Kidney (tissue), 14 donors: Measurements from ENCODE around the gene DNASE1L2. TPM values are rescaled to one million over a fixed set of nuclear protein-coding genes. Genes with fewer than 3 reads are reported as not detected.

ENCODE experiments used
- DNase-seq, 5 donors: peaks; one replicate each; pipeline ENCODE4 v3.0.0-alpha.2; 2013 to 2020
- FAIRE-seq: peaks from 2 replicates; lab custom pipeline; 2012; peaks lifted over from hg19 to GRCh38; lab: Jason Lieb, UNC
- H3K27ac ChIP-seq, 2 donors: one replicate each; pipeline ENCODE4 v1.7.0; 2013; ENCODE audit warnings: low read depth in 2 of 2, low read length in 2 of 2, inconsistent platforms in 1 of 2
- H3K27me3 ChIP-seq: one replicate; pipeline ENCODE4 v1.7.1; 2013; ENCODE audit warnings: low read length, inconsistent platforms; ENCODE audit not compliant: control insufficient read depth, insufficient read depth
- H3K36me3 ChIP-seq, 3 donors: one replicate each; pipeline versions ENCODE4 v1.7.0 to v1.7.1; 2013; ENCODE audit warnings: low read length in 3 of 3, control low read depth in 1 of 3, inconsistent platforms in 1 of 3; ENCODE audit not compliant: insufficient read depth in 3 of 3, control insufficient read depth in 2 of 3
- H3K4me1 ChIP-seq, 3 donors: one replicate each; pipeline versions ENCODE4 v1.7.0 to v1.7.1; 2013; ENCODE audit warnings: low read length in 3 of 3, inconsistent platforms in 1 of 3, low read depth in 1 of 3; ENCODE audit not compliant: control insufficient read depth in 2 of 3, insufficient read depth in 2 of 3
- H3K4me3 ChIP-seq, 3 donors: one replicate each; pipeline versions ENCODE4 v1.7.0 to v1.8.1; 2013; ENCODE audit warnings: low read length in 3 of 3, control low read depth in 1 of 3, inconsistent platforms in 1 of 3
- H3K9ac ChIP-seq, 3 donors: one replicate each; pipeline versions ENCODE4 v1.7.0 to v1.7.1; 2013; ENCODE audit warnings: low read length in 3 of 3, control low read depth in 1 of 3, inconsistent platforms in 1 of 3
- H3K9me3 ChIP-seq, 3 donors: one replicate each; pipeline versions ENCODE4 v1.7.0 to v1.7.1; 2013; ENCODE audit warnings: low read length in 3 of 3, control low read depth in 1 of 3, inconsistent platforms in 1 of 3; ENCODE audit not compliant: control insufficient read depth in 2 of 3, insufficient read depth in 1 of 3
- intact Hi-C: fragments of 100-400 bp; cut with DNase I; formaldehyde crosslinking; loops from one replicate; pipeline ENCODE4 v1.11.1; 2022
- polyA plus RNA-seq: library from polyadenylated mRNA; stranded (reverse); fragments of 350-450 nt; fragmentation: Illumina TruSeq; extraction: RNeasy Lipid Tissue Mini Kit (QIAGEN cat#74804); gene quantifications from one replicate; pipeline ENCODE4 v1.2.3, GENCODE V29; 2014; ENCODE audit warnings: low read depth, low replicate concordance; ENCODE audit not compliant: insufficient read depth
- total RNA-seq: library from RNA; stranded (reverse); fragmentation: NEBNext Ultra II Directional; extraction: Animal tissue kit (Norgen Biotek cat#: 25700); gene quantifications from one replicate; pipeline ENCODE4 v1.2.1, GENCODE V29; 2021
- TF ChIP-seq, protein P1 (sequence below): IDR thresholded peaks from 3 replicates; pipeline ENCODE4 v1.5.1; 2012; ENCODE audit warnings: mild to moderate bottlenecking, moderate library complexity, borderline replicate concordance; ENCODE audit not compliant: insufficient read depth; ENCODE audit errors: extremely low read depth
- donor health status: control.
- donor health status: control.
- donor health status: control.
- donor health status: control.
- donor health status: control.
- donor health status: DM: yes; HTN: yes; CAD: no.
- donor health status: Normal renal cell carcinoma (clear cell type).

The DNASE1L2 gene
- total and polyA plus RNA-seq, 2 donors from 2014 or later: 0.88 TPM

DNA sequence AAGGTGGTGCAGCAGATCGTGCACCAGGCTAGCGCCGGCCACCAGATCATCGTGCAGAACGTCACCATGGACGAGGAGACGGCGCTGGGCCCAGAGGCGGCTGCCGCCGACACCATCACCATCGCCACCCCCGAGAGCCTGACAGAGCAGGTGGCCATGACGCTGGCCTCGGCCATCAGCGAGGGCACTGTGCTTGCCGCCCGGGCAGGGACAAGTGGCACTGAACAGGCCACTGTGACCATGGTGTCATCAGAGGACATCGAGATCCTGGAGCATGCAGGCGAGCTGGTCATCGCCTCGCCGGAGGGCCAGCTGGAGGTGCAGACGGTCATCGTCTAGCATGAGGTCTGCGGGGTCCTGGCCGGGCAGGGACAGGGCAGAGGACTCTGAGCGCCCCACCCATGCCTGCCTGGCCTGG, 1.0 kb upstream of the DNASE1L2 start:
- intact Hi-C loops: no loop called here
- TF ChIP-seq, protein P1, sequence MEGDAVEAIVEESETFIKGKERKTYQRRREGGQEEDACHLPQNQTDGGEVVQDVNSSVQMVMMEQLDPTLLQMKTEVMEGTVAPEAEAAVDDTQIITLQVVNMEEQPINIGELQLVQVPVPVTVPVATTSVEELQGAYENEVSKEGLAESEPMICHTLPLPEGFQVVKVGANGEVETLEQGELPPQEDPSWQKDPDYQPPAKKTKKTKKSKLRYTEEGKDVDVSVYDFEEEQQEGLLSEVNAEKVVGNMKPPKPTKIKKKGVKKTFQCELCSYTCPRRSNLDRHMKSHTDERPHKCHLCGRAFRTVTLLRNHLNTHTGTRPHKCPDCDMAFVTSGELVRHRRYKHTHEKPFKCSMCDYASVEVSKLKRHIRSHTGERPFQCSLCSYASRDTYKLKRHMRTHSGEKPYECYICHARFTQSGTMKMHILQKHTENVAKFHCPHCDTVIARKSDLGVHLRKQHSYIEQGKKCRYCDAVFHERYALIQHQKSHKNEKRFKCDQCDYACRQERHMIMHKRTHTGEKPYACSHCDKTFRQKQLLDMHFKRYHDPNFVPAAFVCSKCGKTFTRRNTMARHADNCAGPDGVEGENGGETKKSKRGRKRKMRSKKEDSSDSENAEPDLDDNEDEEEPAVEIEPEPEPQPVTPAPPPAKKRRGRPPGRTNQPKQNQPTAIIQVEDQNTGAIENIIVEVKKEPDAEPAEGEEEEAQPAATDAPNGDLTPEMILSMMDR: no peak
- Histone ChIP-seq H3K9ac (no peak overlapping the region), H3K27ac (no peak overlapping the region), H3K9me3 (no peaks in the 10 kb centered on the region), H3K4me1 (peaks cover 0 to 7% (median 0%) of the 10 kb centered on the region in 3 donors), H3K27me3 (no peaks in the 10 kb centered on the region), H3K4me3 (no peak overlapping the region), H3K36me3 (peaks cover 0 to 19% (median 12%) of the 10 kb centered on the region in 3 donors)
- FAIRE-seq (no peak), DNase-seq (peak in 1 of 5 donors; percentile 75)

DNA sequence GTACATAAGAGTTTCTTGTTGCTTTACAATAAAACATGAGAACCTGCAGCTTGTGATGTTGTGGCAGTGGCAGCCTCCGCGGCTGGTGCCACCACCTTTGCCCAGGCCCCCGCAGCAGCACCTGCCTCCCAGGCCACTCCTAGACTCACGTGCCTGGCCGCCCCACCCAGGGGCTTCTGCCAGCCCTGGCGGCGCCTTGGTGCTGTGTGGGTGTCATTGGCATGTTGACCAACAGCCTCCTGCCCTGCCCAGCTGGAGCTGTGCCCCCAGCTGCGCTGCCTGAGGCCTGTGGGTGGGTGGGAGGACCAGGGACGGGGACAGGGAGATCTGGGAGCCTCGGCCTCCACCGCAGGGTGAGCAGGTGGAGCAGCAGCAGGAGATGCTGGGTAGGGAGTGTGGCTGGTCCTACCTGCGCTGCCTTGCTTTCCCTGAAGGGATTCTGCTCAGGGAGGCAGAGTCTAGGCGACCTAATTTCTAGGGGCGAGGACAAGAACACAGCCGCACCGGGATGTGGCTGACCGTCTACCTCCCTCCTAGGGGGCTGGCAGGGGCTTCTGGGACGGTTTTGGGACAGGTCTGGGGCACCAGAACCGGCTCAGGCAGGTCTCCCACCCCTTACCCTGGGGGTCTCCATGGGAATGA, 428 bp upstream of the DNASE1L2 start:
- Histone ChIP-seq H3K27ac (no peak overlapping the region), H3K9me3 (no peaks in the 10 kb centered on the region), H3K36me3 (peaks cover 0 to 19% (median 12%) of the 10 kb centered on the region in 3 donors), H3K27me3 (no peaks in the 10 kb centered on the region), H3K4me1 (peaks cover 0 to 7% (median 0%) of the 10 kb centered on the region in 3 donors), H3K9ac (no peak overlapping the region), H3K4me3 (no peak overlapping the region)
- intact Hi-C loops: no loop called here
- DNase-seq (peak in 1 of 5 donors; percentile 67), FAIRE-seq (no peak)
- TF ChIP-seq, protein P1: no peak

DNA sequence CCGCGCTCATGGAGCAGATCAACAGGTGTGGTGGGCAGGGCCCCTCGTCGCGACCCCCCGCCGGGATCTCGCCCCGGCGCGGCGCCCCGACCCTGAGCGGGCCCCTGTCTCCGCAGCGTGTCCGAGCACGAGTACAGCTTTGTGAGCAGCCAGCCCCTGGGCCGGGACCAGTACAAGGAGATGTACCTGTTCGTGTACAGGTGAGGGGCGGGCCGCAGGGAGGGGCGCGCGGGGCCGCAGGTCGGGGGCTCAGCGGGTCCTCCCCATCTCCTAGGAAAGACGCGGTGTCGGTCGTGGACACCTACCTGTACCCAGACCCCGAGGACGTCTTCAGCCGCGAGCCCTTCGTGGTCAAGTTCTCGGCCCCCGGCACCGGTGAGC, 848 bp downstream of the DNASE1L2 start:
- H3K9me3 ChIP-seq: no peaks in the 10 kb centered on the region
- H3K36me3 ChIP-seq: peaks cover 0 to 12% (median 4%) of the 10 kb centered on the region in 3 donors
- TF ChIP-seq, protein P1: no peak
- H3K27me3 ChIP-seq: no peaks in the 10 kb centered on the region
- H3K4me1 ChIP-seq: peaks cover 0 to 7% (median 0%) of the 10 kb centered on the region in 3 donors
- H3K27ac ChIP-seq: no peak overlapping the region
- no peak overlapping the region for H3K4me3 ChIP-seq
- intact Hi-C loops: no loop called here
- H3K9ac ChIP-seq: no peak overlapping the region
- FAIRE-seq: no peak
- no peak for DNase-seq
